Measurements from ENCODE around the gene UBASH3A. TPM values are rescaled to one million over a fixed set of nuclear protein-coding genes. Genes with fewer than 3 reads are reported as not detected.

The UBASH3A gene
- not detected in 2 replicates for total RNA-seq (2014; rRNA removed; shearing (Covaris generic))

- no peak for DNase-seq (ENCODE audit: low spot score)
Observed at GRCh38 chr21:42403611-42404231, at the start of gene UBASH3A. UBASH3A (plus strand) TSS chr21:42403902; CDS start chr21:42403946, 44 bp downstream.

GRCh38 chr21:42356046-42356445, 47.7 kb upstream of the UBASH3A start:
- DNase-seq (ENCODE audit: low spot score) = no peak

- no peak for DNase-seq (ENCODE audit: low spot score)
Observed at GRCh38 chr21:42356650-42357049, 47.1 kb upstream of the UBASH3A start.

GRCh38 chr21:42357307-42357706, 46.4 kb upstream of the UBASH3A start:
- DNase-seq (ENCODE audit: low spot score) = no peak

- DNase-seq (ENCODE audit: low spot score) = no peak
Observed at GRCh38 chr21:42358261-42358660, 45.4 kb upstream of the UBASH3A start.

- DNase-seq (ENCODE audit: low spot score) = no peak
Observed at GRCh38 chr21:42358937-42359336, 44.8 kb upstream of the UBASH3A start.

GRCh38 chr21:42360317-42360716, 43.4 kb upstream of the UBASH3A start:
- peak; percentile 65 for DNase-seq (ENCODE audit: low spot score)

GRCh38 chr21:42361286-42361685, 42.4 kb upstream of the UBASH3A start:
- DNase-seq (ENCODE audit: low spot score) = no peak

GRCh38 chr21:42362198-42362597, 41.5 kb upstream of the UBASH3A start:
- no peak for DNase-seq (ENCODE audit: low spot score)

GRCh38 chr21:42362700-42363099, 41.0 kb upstream of the UBASH3A start:
- DNase-seq (ENCODE audit: low spot score) = no peak

- DNase-seq (ENCODE audit: low spot score) = peak; percentile 23
Observed at GRCh38 chr21:42363312-42363711, 40.4 kb upstream of the UBASH3A start.

GRCh38 chr21:42364304-42364865, 39.3 kb upstream of the UBASH3A start:
- DNase-seq (ENCODE audit: low spot score) = no peak

GRCh38 chr21:42365770-42366169, 37.9 kb upstream of the UBASH3A start:
- DNase-seq (ENCODE audit: low spot score) = no peak

GRCh38 chr21:42366292-42367010, 37.3 kb upstream of the UBASH3A start, which contains the start of gene TFF1:
TFF1 (minus strand) TSS chr21:42366535; CDS start chr21:42366495, 40 bp downstream.
- peak; percentile 34 for DNase-seq (ENCODE audit: low spot score)

GRCh38 chr21:42367367-42368165, 36.1 kb upstream of the UBASH3A start:
- no peak for DNase-seq (ENCODE audit: low spot score)

- DNase-seq (ENCODE audit: low spot score) = no peak
Observed at GRCh38 chr21:42369821-42370220, 33.9 kb upstream of the UBASH3A start.

- DNase-seq (ENCODE audit: low spot score) = no peak
Observed at GRCh38 chr21:42370894-42371654, 32.6 kb upstream of the UBASH3A start.

GRCh38 chr21:42373196-42373907, 30.4 kb upstream of the UBASH3A start:
- no peak for DNase-seq (ENCODE audit: low spot score)

GRCh38 chr21:42373908-42374455, 29.7 kb upstream of the UBASH3A start:
- no peak for DNase-seq (ENCODE audit: low spot score)

GRCh38 chr21:42374457-42374856, 29.2 kb upstream of the UBASH3A start:
- DNase-seq (ENCODE audit: low spot score) = no peak

All from HT-29 (cell line).